Left ventricle myocardium inferior (tissue), 1 donor: ENCODE results near the gene GNB2. TPM values are rescaled to one million over a fixed set of nuclear protein-coding genes. Genes with fewer than 3 reads are reported as not detected.

ENCODE experiments used
- DNase-seq: peaks from one replicate; pipeline ENCODE4 v3.0.0-alpha.2; 2020
- H3K27ac ChIP-seq: fragments of 200-600 bp; replicated peaks from 2 replicates; pipeline ENCODE4 v1.8.0; 2021
- H3K27me3 ChIP-seq: fragments of 200-600 bp; 2 replicates; pipeline ENCODE4 v1.8.0; 2021; ENCODE audit warnings: low read depth
- H3K36me3 ChIP-seq: fragments of 200-600 bp; 2 replicates; pipeline ENCODE4 v1.8.0; 2021
- H3K4me1 ChIP-seq: fragments of 200-600 bp; 2 replicates; pipeline ENCODE4 v1.8.0; 2021
- H3K4me3 ChIP-seq: fragments of 200-600 bp; 2 replicates; pipeline ENCODE4 v1.8.0; 2021; ENCODE audit warnings: mild to moderate bottlenecking, moderate library complexity
- H3K9me3 ChIP-seq: fragments of 200-600 bp; replicated peaks from 2 replicates; pipeline ENCODE4 v1.8.0; 2021
- intact Hi-C: fragments of 100-400 bp; cut with micrococcal nuclease; formaldehyde crosslinking; loops from one replicate; pipeline ENCODE4 v1.11.0; 2022
- total RNA-seq: library from RNA; stranded (reverse); fragmentation: NEBNext Ultra II Directional; extraction: Animal tissue kit (Norgen Biotek cat#: 25700); gene quantifications from one replicate; pipeline ENCODE4 v1.2.1, GENCODE V29; 2021
- TF ChIP-seq, protein P1 (sequence below): fragments of 200-600 bp; IDR thresholded peaks from 2 replicates; pipeline ENCODE4 v1.8.0; 2021; ENCODE audit warnings: antibody characterized with exemption, mild to moderate bottlenecking, borderline replicate concordance
- donor health status: DM: no; HTN: yes; CAD: no; lungs with severe emphysema.

The GNB2 gene
- total RNA-seq, 1 donor from 2014 or later: 98.3 TPM

- Histone ChIP-seq H3K4me3 (no peak overlapping the region), H3K27ac (no peak overlapping the region), H3K4me1 (peaks cover 35% of the 10 kb centered on the region), H3K36me3 (peaks cover 87% of the 10 kb centered on the region), H3K27me3 (no peaks in the 10 kb centered on the region), H3K9me3 (no peaks in the 10 kb centered on the region)
- TF ChIP-seq, protein P1, sequence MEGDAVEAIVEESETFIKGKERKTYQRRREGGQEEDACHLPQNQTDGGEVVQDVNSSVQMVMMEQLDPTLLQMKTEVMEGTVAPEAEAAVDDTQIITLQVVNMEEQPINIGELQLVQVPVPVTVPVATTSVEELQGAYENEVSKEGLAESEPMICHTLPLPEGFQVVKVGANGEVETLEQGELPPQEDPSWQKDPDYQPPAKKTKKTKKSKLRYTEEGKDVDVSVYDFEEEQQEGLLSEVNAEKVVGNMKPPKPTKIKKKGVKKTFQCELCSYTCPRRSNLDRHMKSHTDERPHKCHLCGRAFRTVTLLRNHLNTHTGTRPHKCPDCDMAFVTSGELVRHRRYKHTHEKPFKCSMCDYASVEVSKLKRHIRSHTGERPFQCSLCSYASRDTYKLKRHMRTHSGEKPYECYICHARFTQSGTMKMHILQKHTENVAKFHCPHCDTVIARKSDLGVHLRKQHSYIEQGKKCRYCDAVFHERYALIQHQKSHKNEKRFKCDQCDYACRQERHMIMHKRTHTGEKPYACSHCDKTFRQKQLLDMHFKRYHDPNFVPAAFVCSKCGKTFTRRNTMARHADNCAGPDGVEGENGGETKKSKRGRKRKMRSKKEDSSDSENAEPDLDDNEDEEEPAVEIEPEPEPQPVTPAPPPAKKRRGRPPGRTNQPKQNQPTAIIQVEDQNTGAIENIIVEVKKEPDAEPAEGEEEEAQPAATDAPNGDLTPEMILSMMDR: no peak
- no peak for DNase-seq
- intact Hi-C loops: no loop called here
These were observed 9.6 kb downstream of the GNB2 start for GRCh38 chr7:100682991-100683658.

DNA sequence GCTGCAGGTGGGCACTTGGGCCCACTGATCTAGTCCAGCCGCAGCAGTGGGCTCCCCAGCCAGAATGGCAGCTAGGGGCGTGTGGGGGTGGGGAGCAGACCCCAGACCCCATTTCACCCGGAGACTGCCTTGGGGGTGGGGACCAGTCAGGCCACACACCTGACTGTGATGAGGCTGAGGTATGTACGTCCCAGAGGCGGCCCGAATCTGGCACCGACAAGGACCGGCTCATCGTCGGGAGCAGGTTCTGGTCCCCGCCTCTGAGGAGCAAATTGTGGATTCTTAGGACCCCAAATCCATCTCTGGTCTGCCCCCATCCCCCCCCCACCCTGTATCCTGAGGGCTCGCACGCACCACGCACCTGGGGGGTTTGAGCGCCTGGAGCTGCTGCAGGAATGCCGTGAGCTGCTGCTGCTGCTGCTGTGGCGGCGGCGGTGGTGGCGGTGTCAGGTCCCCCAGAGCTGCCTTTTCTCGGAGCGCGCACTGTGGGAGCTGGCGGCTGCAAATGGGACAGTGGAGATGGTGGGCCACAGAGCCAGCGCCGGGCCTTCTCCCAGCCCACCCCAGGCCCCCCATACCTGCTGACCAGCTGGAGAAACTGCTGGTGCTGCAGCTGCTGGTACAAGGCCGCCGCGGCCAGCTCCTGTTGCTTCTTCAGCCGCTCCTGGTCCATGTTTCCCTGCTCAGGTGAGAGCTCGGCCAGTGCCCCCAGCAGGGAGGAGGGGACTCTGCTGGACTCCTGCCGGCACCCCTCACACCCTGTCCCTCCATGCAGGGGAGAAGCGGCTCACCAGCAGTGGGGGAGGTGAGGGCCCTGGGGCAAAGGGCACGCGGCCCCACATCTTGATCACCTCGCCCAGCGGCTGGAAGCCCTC lies 10.4 kb downstream of the GNB2 start:
- Histone ChIP-seq H3K4me1 (peaks cover 35% of the 10 kb centered on the region), H3K4me3 (no peak overlapping the region), H3K27me3 (no peaks in the 10 kb centered on the region), H3K27ac (no peak overlapping the region), H3K36me3 (peaks cover 87% of the 10 kb centered on the region), H3K9me3 (no peaks in the 10 kb centered on the region)
- no peak for DNase-seq
- TF ChIP-seq, protein P1: no peak
- intact Hi-C loops: no loop called here

GRCh38 chr7:100684534-100685042 lies 11.0 kb downstream of the GNB2 start:
- no peak for DNase-seq
- no peak overlapping the region for H3K27ac ChIP-seq
- H3K4me1 ChIP-seq: peaks cover 35% of the 10 kb centered on the region
- H3K4me3 ChIP-seq: no peak overlapping the region
- no peaks in the 10 kb centered on the region for H3K27me3 ChIP-seq
- intact Hi-C loops: no loop called here
- TF ChIP-seq, protein P1: no peak
- H3K36me3 ChIP-seq: peaks cover 84% of the 10 kb centered on the region
- H3K9me3 ChIP-seq: no peaks in the 10 kb centered on the region

GRCh38 chr7:100685049-100685605 lies 11.6 kb downstream of the GNB2 start:
- intact Hi-C loops: no loop called here
- no peak overlapping the region for H3K4me3 ChIP-seq

GRCh38 chr7:100685631-100686145 lies 12.1 kb downstream of the GNB2 start:
- TF ChIP-seq, protein P1: no peak
- intact Hi-C loops: no loop called here
- H3K27me3 ChIP-seq: no peaks in the 10 kb centered on the region
- no peak overlapping the region for H3K27ac ChIP-seq
- DNase-seq: no peak
- no peak overlapping the region for H3K4me3 ChIP-seq
- H3K36me3 ChIP-seq: peaks cover 81% of the 10 kb centered on the region
- H3K9me3 ChIP-seq: no peaks in the 10 kb centered on the region
- H3K4me1 ChIP-seq: peaks cover 35% of the 10 kb centered on the region

More at GRCh38 chr7:100685049-100685605, 11.6 kb downstream of the GNB2 start:
- TF ChIP-seq, protein P1: no peak
- H3K27ac ChIP-seq: no peak overlapping the region
- no peak for DNase-seq
- H3K4me1 ChIP-seq: peaks cover 35% of the 10 kb centered on the region
- no peaks in the 10 kb centered on the region for H3K27me3 ChIP-seq
- peaks cover 81% of the 10 kb centered on the region for H3K36me3 ChIP-seq
- H3K9me3 ChIP-seq: no peaks in the 10 kb centered on the region
